ENCODE measurements around the gene ENDOU.
A peak's percentile ranks its signal among the peaks of the same experiment; 100 is the strongest.

The ENDOU gene

DNA sequence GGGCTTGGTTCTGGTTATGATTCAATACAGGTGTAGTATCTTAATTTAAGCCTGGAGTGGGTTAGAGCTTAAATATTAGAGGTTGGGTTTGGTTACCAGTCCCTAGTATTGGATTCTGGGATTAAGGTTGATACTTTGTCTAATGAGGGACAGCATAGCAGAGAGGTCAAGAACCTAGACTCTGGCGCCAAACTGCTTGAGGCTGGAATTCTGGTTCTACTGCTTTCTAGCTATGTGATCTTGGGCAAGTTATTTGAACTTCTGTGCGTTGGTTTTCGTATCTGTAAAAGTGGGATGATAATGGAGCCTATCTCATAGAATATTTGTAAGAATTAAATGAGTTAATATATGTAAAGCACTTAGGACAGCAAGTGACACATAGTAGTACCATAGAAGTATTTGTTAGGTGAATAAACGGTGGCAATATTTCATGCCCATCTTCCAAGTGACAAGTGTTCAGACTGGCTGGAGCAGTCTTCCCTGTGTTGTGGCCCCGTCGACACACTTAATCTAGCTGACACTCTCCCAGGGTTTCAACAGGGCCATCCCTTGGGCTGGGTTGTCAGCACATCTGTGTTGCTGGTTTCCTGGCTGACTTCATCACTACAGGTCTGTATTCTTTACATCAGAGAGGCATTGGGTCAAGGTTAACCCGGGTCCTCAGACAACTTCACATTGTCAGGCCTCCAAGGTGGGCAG is 3.0 kb downstream of the ENDOU start:
- no peak for DNase-seq (ENCODE audit: low spot score)

DNA sequence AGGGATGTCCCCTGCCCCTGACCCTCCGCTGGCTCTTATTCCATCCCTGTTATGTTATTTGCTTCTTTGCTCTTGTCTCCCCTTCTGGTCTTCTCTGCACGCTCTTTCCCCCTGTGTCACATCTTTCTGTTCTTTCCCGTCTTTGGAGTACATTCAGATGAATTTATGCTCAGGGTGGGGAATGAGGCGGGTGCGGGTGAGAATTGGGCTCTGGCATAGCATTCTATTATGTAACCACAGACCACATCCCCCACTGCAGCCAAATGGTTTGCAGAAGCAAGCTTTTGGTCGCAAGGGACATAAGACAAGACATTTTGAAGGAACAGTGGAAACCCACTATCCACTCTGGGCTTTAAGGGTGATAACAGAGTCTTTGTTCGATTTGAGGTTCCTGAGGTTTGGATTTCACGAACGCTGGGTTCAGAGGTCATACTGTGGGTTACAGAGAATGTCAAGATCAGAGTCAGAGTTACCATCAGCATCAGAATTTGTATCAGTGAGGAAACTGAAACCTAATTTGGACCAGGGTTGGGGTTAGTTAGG is 3.8 kb downstream of the ENDOU start:
- DNase-seq (ENCODE audit: low spot score) = no peak

DNA sequence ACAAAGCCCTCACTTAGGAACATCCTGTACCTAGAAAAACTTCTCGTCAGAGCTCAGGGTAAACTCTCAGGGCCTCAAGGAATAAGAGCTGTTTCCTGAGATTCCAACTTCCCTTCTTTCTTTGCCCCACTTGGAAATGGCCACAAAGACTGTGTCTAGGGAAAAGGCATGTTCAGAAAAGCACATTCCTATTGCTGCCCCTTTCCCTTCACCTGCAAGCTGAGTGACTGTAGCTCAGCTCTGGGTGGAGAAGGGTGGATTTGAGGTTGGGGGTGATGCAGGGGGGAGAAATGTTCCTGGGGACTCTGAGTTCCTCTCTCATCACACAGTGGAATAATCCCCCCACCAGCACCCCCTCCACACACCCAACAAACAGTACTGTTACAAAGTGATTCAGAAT is 6.8 kb downstream of the ENDOU start:
- DNase-seq (ENCODE audit: low spot score) = no peak

DNA sequence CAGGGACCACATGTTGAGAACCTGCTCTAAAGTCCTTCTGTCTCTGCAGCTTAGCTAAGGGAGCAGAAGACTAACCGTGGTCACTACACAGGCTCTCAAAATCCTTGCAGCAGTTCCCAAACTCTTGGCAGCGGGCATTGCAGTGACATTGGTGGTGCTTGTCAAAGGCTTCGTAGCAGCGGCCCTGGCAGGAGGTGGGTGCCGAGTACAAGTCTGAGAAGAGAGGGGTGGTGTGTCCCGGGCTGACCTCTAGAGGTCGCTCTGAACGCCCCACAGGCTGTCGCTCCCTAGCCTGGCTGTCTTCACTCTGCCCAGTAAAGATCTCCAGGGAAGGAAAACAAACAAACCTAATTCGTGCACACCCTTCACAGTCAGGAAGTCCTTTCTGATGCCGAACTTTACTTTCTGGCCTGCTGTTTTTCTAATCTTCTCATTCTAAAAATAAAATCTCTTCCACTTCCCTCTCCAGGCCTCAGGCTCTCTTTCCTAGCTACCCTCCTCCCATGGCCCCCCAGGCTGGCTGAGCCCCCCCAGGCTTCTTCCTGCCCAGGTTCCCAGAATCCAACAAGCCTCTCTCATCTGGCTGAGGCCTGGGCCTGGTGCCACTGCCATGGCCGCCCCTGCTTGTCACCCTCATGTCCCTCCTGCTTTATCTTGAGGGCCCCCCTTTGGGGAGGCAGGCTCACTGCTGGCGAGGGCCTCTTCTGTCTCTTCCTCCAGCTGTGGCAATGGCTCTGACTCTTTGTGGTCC is 7.7 kb downstream of the ENDOU start:
- DNase-seq (ENCODE audit: low spot score) = peak; percentile 65

DNA sequence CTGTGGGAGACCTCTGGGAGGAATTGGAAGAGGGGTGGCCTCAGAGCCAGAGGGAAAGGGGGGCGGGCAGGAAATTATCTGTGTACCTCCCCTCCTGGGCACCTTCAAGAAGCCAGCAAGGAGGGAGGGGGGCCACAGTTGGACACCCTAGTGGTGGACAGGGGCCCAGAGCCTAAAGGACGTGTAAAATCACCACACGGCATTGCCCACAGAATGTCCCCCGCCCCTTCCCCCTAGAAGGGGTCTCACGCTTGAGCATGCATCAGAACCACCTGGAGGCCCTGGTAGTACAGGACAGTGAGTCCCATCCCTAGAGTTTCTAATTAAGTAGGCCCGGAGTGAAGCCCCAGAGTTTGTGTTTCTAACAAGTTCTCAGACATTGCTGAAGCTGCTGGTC is 8.2 kb downstream of the ENDOU start:
- DNase-seq (ENCODE audit: low spot score) = no peak

DNA sequence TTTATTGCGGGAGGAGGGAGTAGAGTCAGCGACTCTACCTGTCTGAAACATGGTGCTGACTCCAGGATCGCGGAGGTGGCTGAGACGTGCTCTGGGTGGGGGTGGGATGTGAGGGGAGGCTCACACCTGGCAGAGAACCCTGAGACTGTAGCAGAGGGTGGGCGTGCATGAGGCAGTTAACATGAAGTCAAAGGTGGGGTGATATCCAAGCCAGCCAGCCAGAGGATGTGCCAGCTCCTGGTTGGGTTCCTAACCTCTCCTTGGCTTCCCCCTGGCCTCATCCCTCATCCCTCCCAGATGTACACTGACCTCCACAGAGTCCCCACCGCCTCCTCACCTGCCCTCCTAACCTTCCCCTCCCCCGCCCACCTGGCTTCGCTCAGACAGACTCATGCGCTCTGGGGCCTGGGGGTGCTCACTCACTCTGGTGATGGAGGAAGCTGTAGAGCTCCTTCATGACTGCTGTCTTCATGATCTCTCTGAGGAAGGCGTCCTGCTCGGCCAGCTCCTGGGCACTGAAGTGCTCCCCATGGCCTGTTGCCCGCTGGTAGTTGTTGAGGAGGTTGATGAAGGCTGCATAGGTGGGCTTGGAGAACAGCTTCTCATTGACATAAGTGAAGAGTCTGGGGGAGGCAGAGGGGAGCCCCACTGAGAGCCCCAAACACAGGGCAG is 9.3 kb downstream of the ENDOU start:
- no peak for DNase-seq (ENCODE audit: low spot score)

DNA sequence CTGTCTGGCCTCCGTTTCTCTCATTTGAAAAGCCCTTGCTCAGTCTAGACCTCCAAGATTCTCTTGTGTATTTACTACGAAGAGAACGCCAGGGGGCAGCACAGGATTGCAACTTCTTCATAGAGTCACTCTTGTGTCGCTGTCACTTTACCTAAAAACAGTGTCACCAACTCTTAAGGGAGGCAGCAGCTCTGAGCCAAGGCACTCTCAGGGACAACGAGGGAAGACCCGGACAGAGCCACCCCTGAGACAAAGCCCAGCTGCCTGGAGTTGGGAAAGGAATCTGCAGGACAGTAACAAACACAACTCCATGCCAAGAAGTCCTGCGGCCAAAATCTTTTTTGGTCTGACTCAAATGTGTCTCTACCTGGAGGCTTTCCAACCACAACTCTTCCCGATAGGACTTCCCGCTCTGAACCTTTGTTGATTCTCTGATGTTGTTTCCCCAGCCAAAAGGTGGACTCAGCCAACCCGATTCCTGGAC is 9.9 kb downstream of the ENDOU start:
- DNase-seq (ENCODE audit: low spot score) = peak; percentile 84

DNA sequence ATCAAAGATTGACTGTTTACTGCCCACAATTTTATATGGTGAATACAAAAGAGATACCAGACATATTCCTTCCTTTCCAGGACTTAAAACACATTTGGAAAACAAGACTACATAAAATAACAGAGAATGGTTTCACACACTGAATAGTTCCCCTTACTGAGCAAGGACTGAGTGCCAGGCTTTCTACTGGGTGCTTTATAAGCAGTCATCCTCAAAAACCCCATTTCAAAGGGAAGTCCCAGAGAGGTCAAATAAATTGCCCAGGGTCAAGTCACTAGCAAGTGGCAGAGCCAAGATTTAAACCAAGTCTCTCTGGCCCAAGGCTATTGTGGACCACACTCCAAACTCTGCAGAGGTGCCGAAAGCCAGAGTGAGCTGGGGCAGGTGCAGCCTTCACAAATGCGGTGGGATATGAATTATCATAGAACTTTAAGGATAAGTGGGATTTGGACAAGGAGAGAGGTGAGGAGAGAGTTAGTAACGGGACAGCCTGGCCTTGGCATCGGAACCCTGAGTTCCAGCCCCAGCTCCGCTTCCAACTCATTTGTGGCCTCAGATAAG is 10.4 kb downstream of the ENDOU start:
- no peak for DNase-seq (ENCODE audit: low spot score)

DNA sequence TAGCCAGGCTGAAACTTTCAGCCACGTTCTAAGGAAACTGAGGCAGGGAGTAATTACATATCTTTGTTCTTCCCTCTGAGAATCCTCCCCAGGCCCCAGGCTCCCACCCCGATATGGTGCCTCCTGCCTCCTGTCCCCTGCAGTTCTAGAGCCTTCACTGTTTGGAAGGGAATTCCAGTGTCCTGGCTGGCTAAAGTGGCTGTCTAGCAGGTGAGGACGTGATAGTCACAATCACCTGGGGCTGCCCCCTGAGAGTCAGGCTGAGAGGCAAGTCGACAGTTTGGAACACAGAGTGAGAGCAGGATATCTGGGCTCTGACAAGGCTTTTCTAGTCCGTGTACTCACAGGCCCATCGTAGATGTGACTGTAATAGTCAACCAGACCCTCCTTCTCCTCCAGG is 13.1 kb downstream of the ENDOU start:
- no peak for DNase-seq (ENCODE audit: low spot score)

DNA sequence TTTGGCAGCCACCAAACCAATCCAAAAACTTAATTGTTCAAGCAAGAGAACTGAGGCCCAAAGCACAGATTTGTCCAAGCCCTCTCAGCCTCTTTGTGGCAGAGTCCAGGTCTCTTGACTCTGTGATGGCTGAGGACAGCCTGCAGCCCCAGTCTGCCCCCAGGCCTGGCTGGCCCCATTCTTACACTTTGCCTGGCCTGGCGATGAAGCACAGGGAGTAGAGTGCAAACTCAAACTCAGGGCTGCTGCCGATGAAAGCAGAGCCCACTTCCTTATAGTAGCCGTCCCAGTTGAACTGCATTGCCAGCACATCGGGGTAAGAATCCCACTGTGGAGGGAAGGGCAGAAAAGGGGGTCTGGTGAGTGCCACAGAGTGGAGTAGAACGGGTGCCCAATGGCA is 13.8 kb downstream of the ENDOU start:
- no peak for DNase-seq (ENCODE audit: low spot score)

DNA sequence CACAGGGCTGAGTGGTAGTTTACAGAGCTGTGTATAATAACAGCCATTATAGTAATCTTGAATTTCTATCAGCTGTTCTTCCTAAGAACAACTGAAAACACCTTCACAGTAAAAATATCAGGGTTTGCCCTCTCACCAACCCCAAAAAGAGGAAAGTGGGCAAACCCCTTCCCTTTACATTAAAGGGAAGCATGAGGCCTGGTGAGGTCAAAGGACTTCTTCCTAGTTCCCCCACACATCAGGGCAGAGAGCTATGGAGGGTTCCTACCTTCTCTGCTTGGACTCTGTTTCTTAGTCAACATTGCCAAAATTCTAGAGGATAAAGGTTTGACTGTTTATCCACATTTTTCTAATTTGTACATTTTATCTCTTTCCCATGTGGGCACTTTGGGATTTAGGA is 15.0 kb downstream of the ENDOU start:
- no peak for DNase-seq (ENCODE audit: low spot score)

DNA sequence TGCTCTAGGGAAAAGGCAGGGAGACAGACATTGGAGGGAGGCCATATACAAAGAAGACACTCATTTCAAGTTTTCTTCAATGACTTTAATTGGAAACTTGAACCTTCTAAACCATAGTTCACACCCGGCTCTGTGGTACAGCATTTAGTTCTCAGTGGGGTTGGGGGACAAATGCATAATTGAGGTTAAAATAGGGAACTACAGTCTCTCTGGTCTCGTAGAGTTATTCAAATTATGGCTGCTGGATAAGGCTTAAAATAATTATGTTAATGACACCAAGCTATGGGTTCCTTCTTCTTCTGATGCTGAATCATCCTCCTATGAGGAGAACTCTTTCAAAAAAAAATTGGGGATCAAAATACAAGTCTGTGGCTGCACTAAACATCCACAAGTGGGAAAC is 15.6 kb downstream of the ENDOU start:
- DNase-seq (ENCODE audit: low spot score) = no peak

DNA sequence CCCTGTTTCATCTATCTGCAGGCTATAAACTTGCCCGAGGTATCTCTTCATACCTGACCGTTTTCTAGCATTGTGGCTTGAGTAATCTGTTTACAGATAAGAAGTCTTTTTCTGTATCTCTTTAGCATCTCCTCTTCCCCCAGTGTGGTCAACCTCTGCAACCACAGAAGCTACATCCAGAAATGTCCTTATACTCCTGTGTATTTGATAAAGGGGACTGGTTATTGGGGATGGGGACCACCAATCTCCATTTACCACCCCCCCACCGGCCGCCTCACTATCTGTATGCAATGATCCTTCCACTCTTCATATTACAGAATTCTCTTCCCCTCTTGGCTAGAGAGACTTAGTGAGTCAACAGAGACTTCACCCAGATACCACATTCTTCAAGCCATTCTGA is 16.1 kb downstream of the ENDOU start:
- DNase-seq (ENCODE audit: low spot score) = no peak

DNA sequence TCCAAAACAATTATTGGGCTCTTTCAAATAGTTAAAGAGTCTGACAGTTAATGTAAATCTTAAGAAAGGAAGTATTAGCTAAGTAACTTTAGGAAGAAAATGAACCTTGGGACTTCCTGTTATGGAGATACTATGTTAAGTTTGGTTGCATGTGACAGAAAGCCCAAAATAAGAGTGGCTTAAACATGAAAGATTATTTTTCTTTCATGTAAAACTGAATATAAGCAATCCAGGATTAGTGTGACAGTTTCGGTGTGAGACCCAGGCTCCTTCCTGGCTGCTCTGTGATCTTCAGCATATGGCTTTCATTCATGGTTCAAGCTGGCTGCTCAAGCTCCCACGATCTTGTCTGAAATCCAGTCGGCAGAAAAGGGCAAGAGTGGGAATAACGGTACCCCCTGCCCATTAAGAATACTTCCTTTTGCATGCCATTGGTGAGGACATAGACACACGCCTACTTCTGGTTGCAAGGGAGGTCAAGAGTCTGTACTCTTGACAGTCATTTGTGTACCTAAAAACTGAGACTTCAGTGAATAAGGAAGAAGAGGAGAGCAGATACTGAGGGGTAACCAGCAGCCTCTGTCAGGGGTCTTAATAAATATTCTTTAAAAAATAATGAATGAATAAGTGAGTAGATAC is 17.3 kb downstream of the ENDOU start:
- no peak for DNase-seq (ENCODE audit: low spot score)

DNA sequence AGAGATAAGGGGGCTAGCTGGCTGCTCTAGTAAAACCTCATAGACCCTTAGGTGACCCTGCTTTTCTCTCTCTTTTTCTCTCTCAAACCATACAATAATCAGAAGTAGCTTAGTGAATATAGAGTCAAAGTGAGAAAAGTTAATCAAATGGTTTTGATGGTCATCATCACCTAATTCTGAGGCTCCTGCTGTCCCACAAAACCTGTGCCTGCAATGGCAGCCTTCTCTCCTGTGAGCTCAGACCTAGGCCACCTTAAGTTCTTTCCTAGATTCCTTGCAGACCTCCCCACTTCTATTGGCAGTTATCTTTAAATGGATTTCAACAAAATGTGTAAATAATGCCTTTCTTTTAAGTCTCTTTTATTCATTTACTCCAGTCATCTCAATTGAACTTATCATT is 17.9 kb downstream of the ENDOU start:
- DNase-seq (ENCODE audit: low spot score) = no peak

DNA sequence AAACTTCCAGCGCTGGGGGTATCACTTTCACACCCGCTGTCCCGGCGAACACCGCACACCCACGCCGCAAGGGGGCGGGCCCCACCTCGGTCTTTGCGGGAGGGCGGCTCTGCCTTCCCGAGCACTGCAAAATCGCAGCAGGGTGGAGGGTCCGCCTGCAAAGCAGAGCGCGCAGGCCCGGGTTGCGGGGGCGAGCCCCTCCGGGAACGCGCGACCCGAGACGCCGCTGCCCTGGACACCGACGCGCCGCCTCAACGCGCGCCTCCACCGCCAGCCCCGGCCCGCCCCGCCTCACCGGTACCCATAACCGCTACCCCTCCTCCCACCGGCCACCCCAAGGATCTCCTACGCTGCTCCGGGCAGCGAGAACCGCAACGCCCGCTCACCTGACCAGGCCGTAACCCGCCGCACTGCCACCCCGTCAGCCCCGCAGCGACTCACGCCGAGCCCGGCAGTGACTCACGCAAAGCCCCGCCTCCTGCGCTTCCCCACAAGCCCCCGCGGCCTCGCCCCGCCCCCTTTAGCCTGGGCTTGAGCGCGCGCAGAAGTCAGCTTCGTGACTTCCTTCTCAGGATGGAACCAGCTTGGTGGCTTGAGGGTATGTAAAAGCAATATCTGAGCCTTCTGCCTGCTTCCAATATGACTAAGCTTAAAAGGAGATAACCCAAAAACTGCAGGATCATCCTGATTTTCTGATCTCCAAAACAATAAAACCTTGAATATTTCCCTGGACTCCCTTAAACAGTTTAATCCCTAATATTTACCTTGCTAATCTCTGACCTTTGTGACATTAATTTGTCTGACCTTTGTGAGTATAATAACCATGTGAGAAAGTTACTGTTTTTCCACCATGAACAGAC is 19.5 kb downstream of the ENDOU start, which contains the start of gene RPAP3:
Gene RPAP3 (minus strand): TSS at position 465 of the 860 bp plus-strand sequence. CDS start 3,190 bp downstream, outside the sequence.
- DNase-seq (ENCODE audit: low spot score) = peak; percentile 92

DNA sequence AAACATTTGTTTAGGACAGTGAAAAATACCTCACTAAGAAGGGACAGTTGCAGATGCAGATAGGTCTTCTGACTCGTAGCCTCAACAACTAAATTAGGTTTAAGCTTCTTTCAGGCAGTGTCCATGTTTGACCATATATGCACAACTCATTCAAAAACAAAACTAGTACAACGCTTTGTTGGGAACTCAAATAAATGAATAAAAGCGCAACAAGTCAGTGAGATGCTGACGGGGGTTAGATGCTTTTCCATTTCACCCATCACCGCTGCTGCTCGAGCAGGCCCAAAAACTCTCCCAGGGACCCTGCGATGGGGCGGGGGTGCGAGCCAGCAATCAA is 20.1 kb downstream of the ENDOU start:
- no peak for DNase-seq (ENCODE audit: low spot score)

DNA sequence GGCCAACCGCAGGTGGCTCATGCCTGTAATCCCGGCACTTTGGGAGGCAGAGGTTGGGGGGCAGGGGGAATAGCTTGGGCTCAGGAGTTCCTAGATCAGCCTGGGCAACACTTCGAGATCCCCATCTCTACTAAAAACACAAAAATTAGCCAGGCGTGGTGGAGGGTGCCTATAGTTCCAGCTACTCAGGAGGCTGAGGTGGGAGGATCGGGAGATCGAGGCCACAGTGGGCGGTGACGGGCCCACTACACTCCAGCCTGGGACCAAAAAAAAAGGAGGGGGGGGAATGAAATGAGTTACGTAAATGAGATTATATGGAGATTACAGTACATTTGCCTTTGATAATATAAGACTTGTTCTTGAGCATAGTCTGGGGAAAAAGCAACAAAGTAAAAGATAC is 20.6 kb downstream of the ENDOU start:
- no peak for DNase-seq (ENCODE audit: low spot score)

DNA sequence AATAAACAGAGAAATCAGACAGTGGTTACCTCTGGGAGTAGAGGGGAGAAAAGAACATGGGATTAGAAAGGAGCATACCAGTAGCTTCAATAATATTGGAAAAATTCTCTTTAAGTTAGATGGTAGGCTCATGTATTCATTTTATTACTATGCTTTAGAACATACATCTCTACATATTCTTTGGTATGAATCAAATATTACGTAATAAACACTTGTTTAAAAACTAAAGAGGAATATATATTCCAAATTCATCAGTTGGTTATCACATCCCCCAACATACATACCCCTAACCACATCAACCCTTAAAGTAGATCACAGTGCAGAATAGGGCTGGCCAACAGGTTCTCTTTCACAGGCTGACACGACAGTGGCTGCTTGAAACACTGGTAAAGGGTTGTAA is 25.0 kb downstream of the ENDOU start:
- DNase-seq (ENCODE audit: low spot score) = no peak

DNA sequence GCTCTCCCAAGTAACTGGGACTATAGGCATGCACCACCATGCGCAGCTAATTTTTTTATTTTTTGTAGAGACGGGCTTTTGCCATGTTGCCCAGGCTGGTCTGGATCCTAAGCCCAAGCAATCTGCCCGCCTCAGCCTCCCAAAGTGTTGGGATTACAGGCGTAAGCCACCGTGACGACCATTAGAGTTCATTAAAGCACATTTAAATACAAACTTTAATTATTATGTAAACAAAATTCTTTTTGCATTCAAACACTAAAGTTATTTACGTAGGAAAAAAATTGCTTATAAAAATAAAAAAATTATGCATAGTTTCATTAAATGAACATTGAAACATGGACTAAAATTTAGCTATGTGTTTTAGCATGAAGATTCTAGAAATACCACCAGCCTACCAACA is 26.7 kb downstream of the ENDOU start:
- no peak for DNase-seq (ENCODE audit: low spot score)

DNA sequence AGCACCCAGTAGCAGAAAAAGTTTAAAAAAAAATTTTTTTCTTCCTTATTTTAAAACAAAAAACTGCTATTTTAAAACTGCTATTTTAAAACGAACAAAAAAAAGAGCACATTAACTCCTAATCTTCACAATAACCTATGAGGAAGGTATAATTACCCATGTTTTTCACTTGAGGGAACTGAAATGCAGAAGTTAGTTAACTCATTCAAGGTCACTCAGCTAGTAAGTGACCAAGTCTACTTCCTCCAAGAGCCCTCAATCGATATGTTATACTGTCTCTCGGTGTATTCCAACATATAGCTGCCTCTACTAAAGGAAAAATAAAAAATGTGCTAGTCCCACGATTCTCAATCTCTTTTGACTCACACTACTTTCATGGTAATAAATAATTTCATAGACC is 27.2 kb downstream of the ENDOU start:
- no peak for DNase-seq (ENCODE audit: low spot score)
